HG03097 (cell line): ENCODE measurements around the gene TJP2.

ENCODE experiments used
- ATAC-seq: cut with Tn5 transposase; IDR thresholded peaks from one replicate; pipeline ENCODE4 v1.9.1; 2021; ENCODE audit not compliant: unreplicated experiment, low FRiP score

Gene TJP2

DNA sequence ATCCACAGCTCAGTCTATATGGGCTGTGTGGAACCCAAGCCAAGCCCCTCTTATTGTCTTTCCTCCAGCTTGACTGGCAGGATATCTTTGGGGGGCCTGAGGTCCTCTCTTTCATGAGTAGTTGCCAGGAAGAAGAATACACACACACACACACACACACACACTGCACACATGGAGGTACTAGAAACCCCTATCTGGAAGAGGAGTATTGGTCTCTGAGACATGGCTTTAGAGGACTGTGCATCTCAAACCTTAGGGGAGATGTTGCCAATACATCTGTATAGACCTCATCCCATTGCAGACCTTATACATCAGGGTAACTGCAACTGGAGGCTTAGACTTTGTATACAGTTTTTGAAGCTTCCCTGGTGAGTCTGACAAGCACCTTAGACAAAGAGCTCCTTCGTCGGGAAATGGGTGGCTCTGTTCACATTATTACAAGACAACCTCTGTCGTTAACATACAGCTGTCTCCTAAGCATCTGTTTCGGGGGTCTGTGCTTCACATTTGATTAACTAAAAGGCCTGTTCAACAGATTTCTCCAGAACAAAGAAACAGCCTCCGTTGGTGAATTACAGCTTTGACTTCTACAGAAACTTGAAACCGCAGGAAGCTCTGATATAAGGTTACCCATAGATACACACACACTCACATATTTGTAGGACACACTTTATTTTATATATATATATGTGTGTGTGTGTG, 145.4 kb downstream of the TJP2 start:
- ATAC-seq = no peak

DNA sequence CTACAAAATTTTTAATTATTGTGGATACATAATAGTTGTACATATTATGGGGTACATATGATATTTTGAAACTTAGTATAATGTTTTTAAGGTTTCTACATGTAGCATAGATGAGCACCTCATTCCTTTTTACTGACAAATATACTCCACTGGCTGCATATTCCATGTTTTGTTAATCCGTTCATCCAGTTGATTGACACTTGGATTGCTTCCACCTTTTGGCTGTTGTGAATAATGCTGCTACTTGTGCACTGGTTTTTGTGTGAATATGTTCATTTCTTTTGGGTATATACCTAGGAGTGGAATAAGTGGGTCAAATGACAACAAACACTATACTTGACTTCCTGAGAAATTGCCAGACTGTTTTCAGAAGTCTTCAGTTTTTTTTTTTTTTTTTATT, 148.2 kb downstream of the TJP2 start:
- no peak for ATAC-seq

- no peak for ATAC-seq
These were observed 149.8 kb downstream of the TJP2 start for GRCh38 chr9:69323861-69324260.
